K562 (cell line): ENCODE data around the gene CAPN5. TPM values are rescaled to one million over a fixed set of nuclear protein-coding genes. Genes with fewer than 3 reads are reported as not detected.

Experiments used
- ATAC-seq: fragments of 200-7000 bp; cut with Tn5 transposase; 3 replicates; pipeline ENCODE4 v1.9.1; 2020; ENCODE audit warnings: moderate library complexity
- BruUV-seq: library from RNA; stranded (reverse); fragments of 400-500 nt; replicated peaks from 2 replicates; lab custom pipeline; 2021; lab: Mats Ljungman, UMichigan
- CTCF ChIA-PET: fragments of 300-600 bp; formaldehyde crosslinking; extraction: SDS; loops from one replicate; lab custom pipeline; 2021; ENCODE audit warnings: low intra/inter-chr PET ratio; lab: Yijun Ruan, JAX
- POLR2A ChIA-PET: fragments of 300-600, 350-650 bp; sonication (Branson Sonifier 250); formaldehyde crosslinking; extraction: SDS; loops from one replicate; lab custom pipeline; 2021; ENCODE audit warnings: antibody characterized with exemption, inconsistent platforms; lab: Yijun Ruan, JAX
- DNase-seq, 4 experiments: peaks; one replicate each; pipeline versions ENCODE4 v3.0.0 to v3.0.0-alpha.2; 2011 to 2018; ENCODE audit warnings: low spot score in 3 of 4, mixed read lengths in 3 of 4; ENCODE audit errors: extremely low read depth in 1 of 4
- FAIRE-seq: peaks from 2 replicates; lab custom pipeline; 2011; peaks lifted over from hg19 to GRCh38; lab: Jason Lieb, UNC
- H2AFZ ChIP-seq: 2 replicates; pipeline ENCODE4 v1.6.0; 2011; ENCODE audit warnings: low read depth, low read length, control low read depth, inconsistent platforms
- H3K27ac ChIP-seq: fragments of 200-600 bp; 3 replicates; pipeline ENCODE4 v1.8.0; 2011; ENCODE audit warnings: low read depth, mild to moderate bottlenecking, control low read depth, inconsistent platforms, low read length, moderate library complexity, mixed read lengths; ENCODE audit errors: extremely low read depth
- H3K27me3 ChIP-seq, 2 experiments: fragments of 300-600 bp in 1 of 2; 2 replicates in 1 of 2; 3 replicates in 1 of 2; pipeline versions ENCODE4 v1.6.0 to v1.8.0; 2011; ENCODE audit warnings: inconsistent platforms in 2 of 2, low read length in 2 of 2, mild to moderate bottlenecking in 1 of 2, mixed read lengths in 1 of 2, moderate library complexity in 1 of 2; ENCODE audit not compliant: control insufficient read depth in 2 of 2, insufficient read depth in 2 of 2
- H3K36me3 ChIP-seq: fragments of 300-600 bp; 3 replicates; pipeline ENCODE4 v1.8.0; 2011; ENCODE audit warnings: mild to moderate bottlenecking, low read length, inconsistent platforms; ENCODE audit not compliant: control insufficient read depth, insufficient read depth
- H3K4me1 ChIP-seq, 2 experiments: fragments of 200-600 bp in 1 of 2; replicated peaks in 1 of 2; 2 replicates in 1 of 2; 3 replicates in 1 of 2; pipeline versions ENCODE4 v1.5.1 to v1.8.0; 2011; ENCODE audit warnings: inconsistent platforms in 2 of 2, low read length in 2 of 2, mild to moderate bottlenecking in 1 of 2, mixed read lengths in 1 of 2, moderate library complexity in 1 of 2; ENCODE audit not compliant: control insufficient read depth in 2 of 2, insufficient read depth in 2 of 2
- H3K4me2 ChIP-seq: 2 replicates; pipeline ENCODE4 v1.6.1; 2011; ENCODE audit warnings: low read length, control low read depth, inconsistent platforms, mixed read lengths; ENCODE audit not compliant: insufficient read depth
- H3K4me3 ChIP-seq: fragments of 200-600 bp; sonication (generic), shearing (Covaris generic); 2 replicates; pipeline ENCODE4 v1.5.1; 2016; ENCODE audit warnings: control low read depth, inconsistent platforms
- H3K79me2 ChIP-seq: fragments of 200-600 bp; 3 replicates; pipeline ENCODE4 v1.8.0; 2011; ENCODE audit warnings: low read length, inconsistent platforms; ENCODE audit not compliant: control insufficient read depth, insufficient read depth
- H3K9ac ChIP-seq, 2 experiments: 2 replicates each; pipeline versions ENCODE4 v1.6.0 to v1.6.1; 2011; ENCODE audit warnings: low read depth in 2 of 2, low read length in 2 of 2, control low read depth in 1 of 2, inconsistent platforms in 1 of 2, mild to moderate bottlenecking in 1 of 2, mixed read lengths in 1 of 2; ENCODE audit not compliant: insufficient read depth in 1 of 2
- H3K9me1 ChIP-seq: one replicate; pipeline ENCODE4 v1.6.0; 2011; ENCODE audit warnings: inconsistent platforms, mild to moderate bottlenecking, low read length, moderate library complexity; ENCODE audit not compliant: control insufficient read depth, insufficient read depth
- H3K9me3 ChIP-seq: replicated peaks from 2 replicates; pipeline ENCODE4 v1.5.1; 2011; ENCODE audit warnings: low read depth, low read length, inconsistent platforms; ENCODE audit not compliant: control insufficient read depth, insufficient read depth
- H4K20me1 ChIP-seq: replicated peaks from 2 replicates; pipeline ENCODE4 v1.6.1; 2011; ENCODE audit warnings: low read length, inconsistent platforms, mixed read lengths; ENCODE audit not compliant: control insufficient read depth, insufficient read depth
- ARHGAP35 ChIP-seq: fragments of 450-650 bp; IDR thresholded peaks from 2 replicates; pipeline ENCODE4 v1.6.1; 2018; ENCODE audit not compliant: partially characterized antibody
- FOSL1 ChIP-seq: fragments of 200-800 bp; sonication (Bioruptor generic); conservative IDR thresholded peaks from 2 replicates; pipeline ENCODE4 v1.6.1; 2016; ENCODE audit warnings: missing genetic modification characterization, missing compliant biosample characterization
- RAD21 ChIP-seq, 2 experiments: fragments of 250-450 bp in 1 of 2; fragments of 450-650 bp in 1 of 2; sonication (Bioruptor Pico) in 1 of 2; formaldehyde crosslinking in 1 of 2; IDR thresholded peaks in 1 of 2; conservative IDR thresholded peaks in 1 of 2; 2 replicates each; pipeline versions ENCODE4 v1.4.0 to v1.8.0; 2020 to 2022; ENCODE audit warnings: mild to moderate bottlenecking in 2 of 2, moderate library complexity in 1 of 2
- RCOR1 ChIP-seq, 2 experiments: IDR thresholded peaks; 2 replicates each; pipeline ENCODE4 v1.6.1; 2012; ENCODE audit warnings: low read depth in 2 of 2, low read length in 2 of 2, borderline replicate concordance in 1 of 2, improper control_type of control experiment in 1 of 2
- SMARCC2 ChIP-seq: fragments of 450-650 bp; IDR thresholded peaks from 2 replicates; pipeline ENCODE4 v1.6.1; 2017; ENCODE audit warnings: antibody characterized with exemption, moderate library complexity, mild to moderate bottlenecking, low read depth
- WGBS: fragments of 100-300 bp; shearing (Covaris generic); methylation state at CpG from one replicate; pipeline ENCODE4 v1.1.6; 2016; ENCODE audit warnings: low coverage, mixed read lengths; ENCODE audit not compliant: insufficient coverage; ENCODE audit errors: missing lambda C conversion rate; 5-methylcytosine and 5-hydroxymethylcytosine counted together
- in situ Hi-C: fragments of 300-500 bp; cut with MboI; formaldehyde crosslinking; loops from 4 replicates; pipeline ENCODE4 v1.15.0; 2018; ENCODE audit warnings: inconsistent platforms, mixed read lengths
- intact Hi-C: fragments of 100-400 bp; cut with micrococcal nuclease; formaldehyde crosslinking; loops from 2 replicates; pipeline ENCODE4 v1.14.2; 2022
- polyA plus RNA-seq, 8 experiments: library from polyadenylated mRNA; depleted of rRNA in 4 of 8; stranded (reverse) in 5 of 8; unstranded in 3 of 8; fragments of >200 nt; fragmentation: Nextera tagmentation in 2 of 8; fragmentation: Illumina TruSeq in 1 of 8; extraction: Ambion mirVana in 2 of 8; extraction: Trizol in 1 of 8; gene quantifications; 2 replicates each; pipeline versions ENCODE4 v1.2.1 to v1.2.3, GENCODE V29; 2011 to 2014; ENCODE audit warnings: inconsistent platforms in 1 of 8, missing spikeins in 1 of 8
- total RNA-seq, 7 experiments: library from RNA; depleted of rRNA in 6 of 7; stranded (reverse); fragments of >200 nt in 6 of 7; fragmentation: Illumina TruSeq in 2 of 7; extraction: Trizol in 2 of 7; gene quantifications; 2 replicates each; pipeline versions ENCODE4 v1.2.1 to v1.2.3, GENCODE V29; 2011 to 2021; ENCODE audit warnings: low replicate concordance in 1 of 7
- TF ChIP-seq, protein P1 (sequence below): sonication (generic); formaldehyde crosslinking; IDR thresholded peaks from 2 replicates; pipeline ENCODE4 v1.8.0; 2022; ENCODE audit warnings: missing genetic modification reagents, mild to moderate bottlenecking, moderate library complexity, borderline replicate concordance
- TF ChIP-seq, protein P2 (sequence below): sonication (generic); formaldehyde crosslinking; IDR thresholded peaks from 2 replicates; pipeline ENCODE4 v1.8.1; 2023; ENCODE audit warnings: mild to moderate bottlenecking, missing genetic modification reagents
- TF ChIP-seq, protein P3 (sequence below), 3 experiments: IDR thresholded peaks in 2 of 3; conservative IDR thresholded peaks in 1 of 3; 2 replicates each; pipeline ENCODE4 v1.5.1; 2011 to 2012; ENCODE audit warnings: low read length in 3 of 3, mild to moderate bottlenecking in 3 of 3, control low read depth in 2 of 3, improper control_type of control experiment in 1 of 3, inconsistent platforms in 1 of 3, low read depth in 1 of 3, mixed read lengths in 1 of 3, moderate library complexity in 1 of 3; ENCODE audit not compliant: insufficient read depth in 2 of 3

Gene CAPN5
- total and polyA plus RNA-seq, 9 of the 15 experiments (the other 6 are each of a cell fraction or from before 2014, with no cell fraction given), result 0.04 to 0.44 (median 0.14) TPM; not detected in 2

DNA sequence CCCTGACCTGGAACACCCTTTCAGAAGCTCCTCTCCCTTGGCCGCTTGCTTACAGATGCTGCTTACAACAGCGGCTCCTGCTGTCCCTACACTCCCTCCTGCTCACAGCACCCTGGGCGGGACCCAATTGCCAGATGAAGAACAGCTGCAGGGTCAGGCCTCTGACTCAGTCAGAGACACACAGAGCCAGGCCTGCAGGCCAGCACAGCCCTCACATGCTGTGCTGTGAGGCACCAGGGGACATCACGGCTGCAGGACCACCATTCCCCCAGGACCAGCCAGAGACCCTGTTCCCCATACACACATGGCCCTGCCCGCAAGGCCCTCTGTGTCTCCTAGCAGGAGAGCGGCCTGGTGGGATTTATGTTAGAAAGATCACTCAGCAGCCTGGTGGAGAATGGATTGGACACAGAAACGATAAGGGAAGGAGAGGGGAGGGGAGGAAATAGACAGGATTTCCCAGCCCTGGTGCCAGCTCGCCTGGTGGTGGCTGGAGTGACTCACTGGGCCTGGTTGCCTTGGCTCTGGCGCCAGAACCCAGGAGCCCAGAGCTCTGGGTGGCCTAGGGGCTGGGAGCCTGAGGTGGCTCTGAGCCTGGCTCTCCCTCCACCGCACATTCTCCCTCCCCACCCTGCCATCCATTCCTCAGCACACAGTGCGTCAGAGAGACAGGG, 6.7 kb downstream of the CAPN5 start:
- ChIA-PET CTCF (no interaction called here), POLR2A (interaction anchor here (0.6 to 0.9 kb wide), 3 partner anchors 33 to 469 kb away, joined by 3 to 4 read pairs (median 3); no protein-coding TSS in a partner anchor)
- Histone ChIP-seq H3K4me1 (peaks cover 0 to 17% of the 10 kb centered on the region in 2 experiments; a peak in 3 of 5 replicates), H4K20me1 (peaks cover 23% of the 10 kb centered on the region), H3K4me3 (no peak overlapping the region), H3K79me2 (no peaks in the 10 kb centered on the region), H3K27ac (no peak overlapping the region), H2AFZ (no peak overlapping the region), H3K9me3 (no peaks in the 10 kb centered on the region), H3K4me2 (no peak overlapping the region), H3K9ac (peak overlapping the region in 1 of 2 experiments; percentile 43; a peak in 1 of 4 replicates), H3K27me3 (peaks cover 6 to 69% of the 10 kb centered on the region in 2 experiments), H3K9me1 (no peaks in the 10 kb centered on the region), H3K36me3 (no peaks in the 10 kb centered on the region; the same call in 2 of the 3 replicates)
- WGBS, result 29% methylated on average over 8 of the region's 11 CpGs
- TF ChIP-seq, protein P1, sequence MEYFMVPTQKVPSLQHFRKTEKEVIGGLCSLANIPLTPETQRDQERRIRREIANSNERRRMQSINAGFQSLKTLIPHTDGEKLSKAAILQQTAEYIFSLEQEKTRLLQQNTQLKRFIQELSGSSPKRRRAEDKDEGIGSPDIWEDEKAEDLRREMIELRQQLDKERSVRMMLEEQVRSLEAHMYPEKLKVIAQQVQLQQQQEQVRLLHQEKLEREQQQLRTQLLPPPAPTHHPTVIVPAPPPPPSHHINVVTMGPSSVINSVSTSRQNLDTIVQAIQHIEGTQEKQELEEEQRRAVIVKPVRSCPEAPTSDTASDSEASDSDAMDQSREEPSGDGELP (CRISPR knock-in tag), result peak; percentile 74; the same call in 1 of the 2 replicates
- no peak for TF ChIP-seq SMARCC2
- TF ChIP-seq FOSL1, result peak; percentile 52
- TF ChIP-seq ARHGAP35, result no peak
- TF ChIP-seq, protein P2, sequence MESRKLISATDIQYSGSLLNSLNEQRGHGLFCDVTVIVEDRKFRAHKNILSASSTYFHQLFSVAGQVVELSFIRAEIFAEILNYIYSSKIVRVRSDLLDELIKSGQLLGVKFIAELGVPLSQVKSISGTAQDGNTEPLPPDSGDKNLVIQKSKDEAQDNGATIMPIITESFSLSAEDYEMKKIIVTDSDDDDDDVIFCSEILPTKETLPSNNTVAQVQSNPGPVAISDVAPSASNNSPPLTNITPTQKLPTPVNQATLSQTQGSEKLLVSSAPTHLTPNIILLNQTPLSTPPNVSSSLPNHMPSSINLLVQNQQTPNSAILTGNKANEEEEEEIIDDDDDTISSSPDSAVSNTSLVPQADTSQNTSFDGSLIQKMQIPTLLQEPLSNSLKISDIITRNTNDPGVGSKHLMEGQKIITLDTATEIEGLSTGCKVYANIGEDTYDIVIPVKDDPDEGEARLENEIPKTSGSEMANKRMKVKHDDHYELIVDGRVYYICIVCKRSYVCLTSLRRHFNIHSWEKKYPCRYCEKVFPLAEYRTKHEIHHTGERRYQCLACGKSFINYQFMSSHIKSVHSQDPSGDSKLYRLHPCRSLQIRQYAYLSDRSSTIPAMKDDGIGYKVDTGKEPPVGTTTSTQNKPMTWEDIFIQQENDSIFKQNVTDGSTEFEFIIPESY, result peak; percentile 36; the same call in 1 of the 2 replicates
- 0 out of 4 replicates have a peak, but pooled peaks of 1 of the 2 experiments have one; percentile 7 for TF ChIP-seq RAD21 (CRISPR knock-in tag; conservative IDR thresholded peaks at IDR 0.05 in 1 of 2, IDR thresholded peaks at IDR 0.05 in 1 of 2)
- TF ChIP-seq RCOR1 (IDR thresholded peaks at IDR 0.05; ENCODE audit: borderline replicate concordance in 1 of 2, low read depth in 2 of 2, low read length in 2 of 2), result 0 out of 4 replicates have a peak, but pooled peaks of 1 of the 2 experiments have one; percentile 5
- TF ChIP-seq, protein P3, sequence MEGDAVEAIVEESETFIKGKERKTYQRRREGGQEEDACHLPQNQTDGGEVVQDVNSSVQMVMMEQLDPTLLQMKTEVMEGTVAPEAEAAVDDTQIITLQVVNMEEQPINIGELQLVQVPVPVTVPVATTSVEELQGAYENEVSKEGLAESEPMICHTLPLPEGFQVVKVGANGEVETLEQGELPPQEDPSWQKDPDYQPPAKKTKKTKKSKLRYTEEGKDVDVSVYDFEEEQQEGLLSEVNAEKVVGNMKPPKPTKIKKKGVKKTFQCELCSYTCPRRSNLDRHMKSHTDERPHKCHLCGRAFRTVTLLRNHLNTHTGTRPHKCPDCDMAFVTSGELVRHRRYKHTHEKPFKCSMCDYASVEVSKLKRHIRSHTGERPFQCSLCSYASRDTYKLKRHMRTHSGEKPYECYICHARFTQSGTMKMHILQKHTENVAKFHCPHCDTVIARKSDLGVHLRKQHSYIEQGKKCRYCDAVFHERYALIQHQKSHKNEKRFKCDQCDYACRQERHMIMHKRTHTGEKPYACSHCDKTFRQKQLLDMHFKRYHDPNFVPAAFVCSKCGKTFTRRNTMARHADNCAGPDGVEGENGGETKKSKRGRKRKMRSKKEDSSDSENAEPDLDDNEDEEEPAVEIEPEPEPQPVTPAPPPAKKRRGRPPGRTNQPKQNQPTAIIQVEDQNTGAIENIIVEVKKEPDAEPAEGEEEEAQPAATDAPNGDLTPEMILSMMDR (IDR thresholded peaks at IDR 0.05 in 2 of 3, conservative IDR thresholded peaks at IDR 0.05 in 1 of 3; ENCODE audit: insufficient read depth in 2 of 3, low read depth in 1 of 3, low read length in 3 of 3), result peak in 2 of 3 experiments; percentile 44 to 47; a peak in 3 of 6 replicates
- FAIRE-seq (no peak), ATAC-seq (peak; percentile 77), DNase-seq (peak in 3 of 4 experiments; percentile 30 to 41 (median 41))
- in situ Hi-C loops (no loop called here), intact Hi-C loops (no loop called here)
- BruUV-seq, result no TSS peak
